Karpas-422 (cell line): ENCODE results near the gene FOXR1. TPM values are rescaled to one million over a fixed set of nuclear protein-coding genes. Genes with fewer than 3 reads are reported as not detected.
"Not testable (repeated sequence)": the region's sequence is repeated elsewhere in the genome, so short reads cannot be mapped to it uniquely, and the experiment has no call there.

ENCODE experiments used
- DNase-seq: peaks from one replicate; pipeline ENCODE4 v3.0.0-alpha.2; 2015
- H2AFZ ChIP-seq: fragments of 200-600 bp; sonication (generic); 2 replicates; pipeline ENCODE4 v1.6.1; 2014; ENCODE audit warnings: antibody characterized with exemption, low read length, mixed read lengths
- H3K27ac ChIP-seq: fragments of 200-600 bp; sonication (generic); 2 replicates; pipeline ENCODE4 v1.5.1; 2014; ENCODE audit warnings: mild to moderate bottlenecking, low read length, moderate library complexity
- H3K27me3 ChIP-seq: fragments of 200-600 bp; sonication (generic); 2 replicates; pipeline ENCODE4 v1.6.1; 2014; ENCODE audit warnings: low read length, mixed read lengths
- H3K36me3 ChIP-seq: fragments of 200-600 bp; sonication (generic); 2 replicates; pipeline ENCODE4 v1.6.1; 2014; ENCODE audit warnings: low read length, mixed read lengths; ENCODE audit not compliant: insufficient read depth
- H3K4me1 ChIP-seq: fragments of 200-600 bp; sonication (generic); 2 replicates; pipeline ENCODE4 v1.6.1; 2014; ENCODE audit warnings: mild to moderate bottlenecking, low read length, mixed read lengths
- H3K4me2 ChIP-seq: fragments of 200-600 bp; sonication (generic); 2 replicates; pipeline ENCODE4 v1.6.1; 2014; ENCODE audit warnings: low read length, low read depth, mild to moderate bottlenecking; ENCODE audit not compliant: poor library complexity, severe bottlenecking
- H3K4me3 ChIP-seq: fragments of 200-600 bp; sonication (generic); 2 replicates; pipeline ENCODE4 v1.5.1; 2014; ENCODE audit warnings: mild to moderate bottlenecking, antibody characterized with exemption, low read length, mixed read lengths
- H3K79me2 ChIP-seq: fragments of 200-600 bp; sonication (generic); 2 replicates; pipeline ENCODE4 v1.6.1; 2014; ENCODE audit warnings: mild to moderate bottlenecking, low read length, mixed read lengths
- H3K9ac ChIP-seq: fragments of 200-600 bp; sonication (generic); 2 replicates; pipeline ENCODE4 v1.6.0; 2014; ENCODE audit warnings: low read length
- H3K9me2 ChIP-seq: fragments of 200-600 bp; sonication (generic), shearing (Covaris generic); replicated peaks from 2 replicates; pipeline ENCODE4 v1.6.0; 2014; ENCODE audit warnings: mild to moderate bottlenecking, low read length, moderate library complexity; ENCODE audit not compliant: insufficient read depth
- H3K9me3 ChIP-seq: fragments of 300-700, 200-600 bp; sonication (generic); 2 replicates; pipeline ENCODE4 v1.6.1; 2014; ENCODE audit warnings: low read length, mixed read lengths
- H4K20me1 ChIP-seq: fragments of 200-600 bp; sonication (generic); 2 replicates; pipeline ENCODE4 v1.6.1; 2014; ENCODE audit warnings: mild to moderate bottlenecking, antibody characterized with exemption, low read length, low read depth; ENCODE audit not compliant: insufficient read depth
- total RNA-seq: library from RNA; depleted of rRNA; stranded (reverse); fragments of >200 nt; shearing (Covaris generic); gene quantifications from 2 replicates; pipeline ENCODE4 v1.2.3, GENCODE V29; 2014; ENCODE audit warnings: low replicate concordance

Gene FOXR1
- total RNA-seq, 1 experiment from 2014 or later, result not detected

DNA sequence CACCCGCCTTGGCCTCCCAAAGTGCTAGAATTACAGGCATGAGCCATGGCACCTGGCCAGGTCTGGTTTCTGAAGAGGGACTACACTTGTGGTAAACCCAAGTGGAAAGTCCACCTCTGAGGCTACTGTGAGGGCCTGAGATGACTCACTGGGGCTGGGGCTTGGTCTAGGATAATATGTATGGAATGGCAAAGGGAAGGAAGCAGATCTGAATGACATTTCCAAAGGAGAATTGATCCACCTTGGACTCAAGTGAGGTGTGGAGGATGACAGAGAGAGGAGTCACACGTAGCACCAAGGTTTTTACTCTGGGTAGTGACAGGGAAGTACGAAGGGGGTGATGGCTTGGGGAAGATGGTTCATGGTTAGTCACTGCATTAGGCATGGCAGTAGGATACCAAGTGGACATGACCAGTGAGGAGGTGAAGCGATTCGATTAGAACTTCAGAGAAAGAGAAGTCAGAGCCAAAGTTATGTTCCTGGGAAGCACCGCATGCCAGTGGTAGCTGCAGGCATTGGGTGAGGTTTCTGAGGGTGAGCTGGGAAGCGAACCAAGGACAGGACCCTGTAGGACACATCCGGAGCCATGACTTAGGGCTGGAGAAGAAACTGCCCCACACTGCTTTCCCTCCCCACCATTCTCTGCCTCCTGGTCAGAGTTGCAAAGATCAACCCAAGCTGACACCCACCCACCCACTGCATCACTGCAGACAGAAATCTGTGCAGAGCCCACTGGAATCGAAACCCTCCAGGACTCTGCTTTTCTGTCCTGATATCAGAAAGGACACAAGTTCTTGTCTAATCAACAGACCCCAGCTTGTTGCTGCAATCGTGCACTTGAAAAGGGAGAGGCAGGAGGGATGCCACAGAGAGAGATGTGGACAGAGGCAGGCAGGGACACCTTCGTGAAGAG is 32.8 kb upstream of the FOXR1 start:
- no peaks in the 10 kb centered on the region for H3K9me3 ChIP-seq
- no peak overlapping the region for H3K9ac ChIP-seq
- no peak overlapping the region for H2AFZ ChIP-seq
- H4K20me1 ChIP-seq, result no peaks in the 10 kb centered on the region
- H3K4me3 ChIP-seq, result no peak overlapping the region
- DNase-seq, result no peak
- H3K36me3 ChIP-seq, result no peaks in the 10 kb centered on the region
- no peak overlapping the region for H3K27ac ChIP-seq
- H3K27me3 ChIP-seq, result no peaks in the 10 kb centered on the region
- H3K9me2 ChIP-seq, result no peaks in the 10 kb centered on the region
- H3K4me1 ChIP-seq, result peaks cover 9% of the 10 kb centered on the region
- H3K79me2 ChIP-seq, result no peaks in the 10 kb centered on the region
- H3K4me2 ChIP-seq, result no peak overlapping the region

DNA sequence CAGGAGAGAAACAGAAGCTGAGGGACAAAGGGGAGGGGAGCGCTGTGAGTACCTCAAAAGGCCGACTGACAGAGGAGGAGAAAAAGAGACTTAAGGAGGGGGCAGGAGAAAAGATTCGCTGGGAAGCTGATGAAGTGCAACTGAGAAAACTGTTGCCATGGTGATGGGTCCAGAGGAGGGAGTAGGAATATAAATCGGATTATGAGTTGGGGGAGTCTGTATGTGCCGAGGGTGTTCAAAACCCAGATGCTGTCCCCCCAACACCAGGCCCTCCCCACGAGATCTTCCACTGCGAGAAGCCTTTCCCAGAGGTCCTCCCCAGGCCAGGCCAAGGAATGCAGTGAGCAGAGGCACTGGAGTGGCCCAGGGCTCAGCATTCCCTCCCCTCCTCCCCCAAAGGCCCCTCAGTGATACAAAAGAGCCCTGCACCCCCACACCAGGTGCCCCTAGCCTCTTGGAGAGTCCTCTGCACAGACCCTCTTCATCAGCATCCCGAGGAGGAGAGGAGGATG is 32.1 kb upstream of the FOXR1 start:
- H2AFZ ChIP-seq, result no peak overlapping the region
- H3K9ac ChIP-seq, result no peak overlapping the region
- H3K79me2 ChIP-seq, result no peaks in the 10 kb centered on the region
- no peak for DNase-seq
- H3K9me3 ChIP-seq, result no peaks in the 10 kb centered on the region
- no peak overlapping the region for H3K4me2 ChIP-seq
- H3K9me2 ChIP-seq, result no peaks in the 10 kb centered on the region
- no peaks in the 10 kb centered on the region for H3K36me3 ChIP-seq
- peaks cover 9% of the 10 kb centered on the region for H3K4me1 ChIP-seq
- H3K27ac ChIP-seq, result no peak overlapping the region
- H3K27me3 ChIP-seq, result no peaks in the 10 kb centered on the region
- no peak overlapping the region for H3K4me3 ChIP-seq
- H4K20me1 ChIP-seq, result no peaks in the 10 kb centered on the region

- H3K36me3 ChIP-seq, result no peaks in the 10 kb centered on the region
- DNase-seq, result peak; percentile 63
- no peaks in the 10 kb centered on the region for H3K9me3 ChIP-seq
- H2AFZ ChIP-seq, result peak overlapping the region; percentile 30; the same call in 1 of the 2 replicates
- no peaks in the 10 kb centered on the region for H3K79me2 ChIP-seq
- no peak overlapping the region; the same call in 1 of the 2 replicates for H3K9ac ChIP-seq
- H4K20me1 ChIP-seq, result no peaks in the 10 kb centered on the region
- H3K27me3 ChIP-seq, result no peaks in the 10 kb centered on the region
- no peaks in the 10 kb centered on the region for H3K9me2 ChIP-seq
- H3K27ac ChIP-seq, result no peak overlapping the region
- H3K4me3 ChIP-seq, result no peak overlapping the region
- H3K4me2 ChIP-seq, result no peak overlapping the region
- peaks cover 9% of the 10 kb centered on the region for H3K4me1 ChIP-seq
Observed at GRCh38 chr11:118939953-118940598, 31.5 kb upstream of the FOXR1 start.

DNA sequence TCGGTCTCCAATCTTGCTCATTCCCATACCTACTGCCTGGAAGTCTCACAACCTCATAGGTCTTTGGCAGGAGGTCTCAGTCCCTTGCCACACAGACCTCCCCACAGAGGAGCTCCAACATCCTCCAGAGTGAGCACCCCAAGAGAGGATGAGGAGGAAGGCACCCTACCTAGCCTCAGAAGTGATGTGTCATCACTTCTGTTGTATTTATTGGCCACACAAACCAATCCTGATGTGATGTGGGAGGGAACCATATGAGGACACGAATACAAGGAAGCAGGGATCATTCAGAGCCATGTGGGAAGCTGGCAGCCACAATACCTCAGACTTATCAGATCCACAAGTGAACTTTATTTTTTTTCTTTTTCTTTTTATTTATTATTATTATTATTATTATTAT is 24.5 kb upstream of the FOXR1 start:
- no peaks in the 10 kb centered on the region for H4K20me1 ChIP-seq
- no peaks in the 10 kb centered on the region for H3K9me3 ChIP-seq
- H2AFZ ChIP-seq, result no peak overlapping the region
- H3K4me2 ChIP-seq, result no peak overlapping the region
- H3K4me1 ChIP-seq, result no peaks in the 10 kb centered on the region
- no peak overlapping the region for H3K9ac ChIP-seq
- no peaks in the 10 kb centered on the region for H3K9me2 ChIP-seq
- H3K36me3 ChIP-seq, result no peaks in the 10 kb centered on the region
- no peaks in the 10 kb centered on the region for H3K27me3 ChIP-seq
- H3K27ac ChIP-seq, result no peak overlapping the region
- H3K79me2 ChIP-seq, result no peaks in the 10 kb centered on the region
- DNase-seq, result no peak
- no peak overlapping the region for H3K4me3 ChIP-seq

GRCh38 chr11:118948000-118948399 is 23.6 kb upstream of the FOXR1 start:
- H3K36me3 ChIP-seq, result no peaks in the 10 kb centered on the region
- H3K9me2 ChIP-seq, result no peaks in the 10 kb centered on the region
- H4K20me1 ChIP-seq, result no peaks in the 10 kb centered on the region
- H3K79me2 ChIP-seq, result no peaks in the 10 kb centered on the region
- no peak overlapping the region for H3K4me3 ChIP-seq
- no peak overlapping the region for H2AFZ ChIP-seq
- DNase-seq, result no peak
- H3K27me3 ChIP-seq, result no peaks in the 10 kb centered on the region
- no peak overlapping the region for H3K4me2 ChIP-seq
- no peak overlapping the region for H3K9ac ChIP-seq
- no peaks in the 10 kb centered on the region for H3K4me1 ChIP-seq
- no peak overlapping the region for H3K27ac ChIP-seq
- no peaks in the 10 kb centered on the region for H3K9me3 ChIP-seq

DNA sequence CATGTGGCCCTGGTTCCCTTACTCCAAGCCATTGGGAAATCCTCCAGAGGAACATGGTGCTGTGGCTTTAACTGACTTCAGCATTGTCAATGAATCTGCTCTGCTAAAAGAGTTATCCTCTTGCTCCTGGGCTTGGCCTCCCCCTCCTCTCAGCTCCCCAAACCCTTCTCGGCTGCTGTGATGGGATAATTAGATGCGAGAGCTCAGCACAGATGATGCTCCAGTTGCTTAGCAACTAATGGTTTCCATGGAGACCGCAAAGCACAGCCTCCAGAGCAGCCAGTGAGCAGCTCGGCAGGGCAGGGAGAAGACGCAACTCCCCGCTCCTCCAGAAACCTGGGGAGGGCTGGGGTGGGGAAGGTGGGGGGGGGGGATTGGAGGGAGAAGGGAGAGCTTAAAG is 18.3 kb upstream of the FOXR1 start:
- Histone ChIP-seq H3K9me2 (no peaks in the 10 kb centered on the region), H4K20me1 (no peaks in the 10 kb centered on the region), H2AFZ (no peak overlapping the region), H3K36me3 (no peaks in the 10 kb centered on the region), H3K9me3 (no peaks in the 10 kb centered on the region), H3K27ac (no peak overlapping the region), H3K4me1 (no peaks in the 10 kb centered on the region), H3K27me3 (no peaks in the 10 kb centered on the region), H3K4me3 (no peak overlapping the region), H3K4me2 (no peak overlapping the region), H3K9ac (no peak overlapping the region), H3K79me2 (no peaks in the 10 kb centered on the region)
- peak; percentile 68 for DNase-seq

GRCh38 chr11:118953976-118954375 is 17.6 kb upstream of the FOXR1 start:
- H4K20me1 ChIP-seq, H3K79me2 ChIP-seq, H3K36me3 ChIP-seq, H3K9ac ChIP-seq, H3K27me3 ChIP-seq, H3K9me2 ChIP-seq, H3K4me2 ChIP-seq, H3K4me1 ChIP-seq, H3K27ac ChIP-seq, DNase-seq, H3K9me3 ChIP-seq, H3K4me3 ChIP-seq, H2AFZ ChIP-seq: not testable (repeated sequence)

DNA sequence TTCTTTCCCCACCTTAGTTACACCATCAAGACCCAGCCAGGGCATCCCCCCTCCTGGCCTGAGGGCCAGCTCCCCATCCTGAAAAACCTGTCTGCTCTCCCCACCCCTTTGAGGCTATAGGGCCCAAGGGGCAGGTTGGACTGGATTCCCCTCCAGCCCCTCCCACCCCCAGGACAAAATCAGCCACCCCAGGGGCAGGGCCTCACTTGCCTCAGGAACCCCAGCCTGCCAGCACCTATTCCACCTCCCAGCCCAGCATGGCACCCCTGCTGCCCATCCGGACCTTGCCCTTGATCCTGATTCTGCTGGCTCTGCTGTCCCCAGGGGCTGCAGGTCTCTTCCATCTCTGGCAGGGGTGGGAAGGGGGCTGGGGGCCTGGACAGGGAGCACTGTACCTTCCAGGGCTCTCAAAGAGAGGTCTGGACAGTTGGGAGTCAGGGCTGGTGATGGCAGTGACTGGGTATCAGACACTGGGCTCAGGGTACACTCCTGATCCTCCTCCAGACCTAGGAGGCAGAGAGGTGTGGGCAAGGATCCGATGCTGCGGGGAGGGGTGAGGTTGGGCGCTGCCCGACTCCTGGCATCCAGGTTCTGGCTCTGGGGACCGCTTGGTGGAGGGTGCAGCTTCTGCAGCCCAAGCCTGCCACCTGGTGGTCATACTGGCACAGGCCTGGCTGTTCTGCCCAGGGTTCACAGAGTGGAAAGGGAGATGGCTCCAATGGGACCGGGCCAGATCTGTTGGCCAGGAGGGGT is 15.3 kb upstream of the FOXR1 start, which contains the start of gene UPK2:
Gene UPK2 (plus strand): TSS at position 205 of the 753 bp plus-strand sequence. CDS start 53 bp downstream, at position 258.
- no peak within 1 kb of the TSS for H3K4me2 ChIP-seq
- DNase-seq, result peak; percentile 83
- H3K4me3 ChIP-seq, result no peak within 1 kb of the TSS
- no peaks in the 10 kb centered on the region for H3K79me2 ChIP-seq
- no peaks in the 10 kb centered on the region for H3K4me1 ChIP-seq
- H3K9me2 ChIP-seq, result no peaks in the 10 kb centered on the region
- no peaks in the 10 kb centered on the region for H3K9me3 ChIP-seq
- no peaks in the 10 kb centered on the region for H4K20me1 ChIP-seq
- H3K27me3 ChIP-seq, result no peaks in the 10 kb centered on the region
- H3K9ac ChIP-seq, result no peak within 1 kb of the TSS
- H3K27ac ChIP-seq, result no peak within 1 kb of the TSS
- H2AFZ ChIP-seq, result no peak within 1 kb of the TSS
- no peaks in the 10 kb centered on the region for H3K36me3 ChIP-seq
